ENCODE measurements around the gene HSD17B10.

HSD17B10 gene

GRCh38 chrX:53398216-53398615 lies 36.0 kb downstream of the HSD17B10 start:
- H3K27ac ChIP-seq (ENCODE audit: low read depth, low read length), result no peak overlapping the region
- H3K4me3 ChIP-seq (ENCODE audit: low read depth, low read length), result no peak overlapping the region
- H3K27me3 ChIP-seq (ENCODE audit: control insufficient read depth, insufficient read depth, low read length), result no peaks in the 10 kb centered on the region
- H3K4me1 ChIP-seq (ENCODE audit: control insufficient read depth, insufficient read depth, low read length), result peaks cover 18% of the 10 kb centered on the region
- H3K9ac ChIP-seq (ENCODE audit: low read depth, low read length), result no peak overlapping the region
- H3K36me3 ChIP-seq (ENCODE audit: control insufficient read depth, insufficient read depth, low read length), result peaks cover 88% of the 10 kb centered on the region
- peaks cover 14% of the 10 kb centered on the region for H3K9me3 ChIP-seq (ENCODE audit: control insufficient read depth, insufficient read depth, low read length)

- Histone ChIP-seq H3K27me3 (ENCODE audit: control insufficient read depth, insufficient read depth, low read length) (no peaks in the 10 kb centered on the region), H3K9me3 (ENCODE audit: control insufficient read depth, insufficient read depth, low read length) (peaks cover 11% of the 10 kb centered on the region)
Observed at GRCh38 chrX:53395605-53396298, 38.4 kb downstream of the HSD17B10 start.

GRCh38 chrX:53383376-53384076 lies 50.6 kb downstream of the HSD17B10 start:
- Histone ChIP-seq H3K27ac (ENCODE audit: low read depth, low read length) (no peak overlapping the region), H3K36me3 (ENCODE audit: control insufficient read depth, insufficient read depth, low read length) (peaks cover 80% of the 10 kb centered on the region), H3K4me3 (ENCODE audit: low read depth, low read length) (no peak overlapping the region), H3K27me3 (ENCODE audit: control insufficient read depth, insufficient read depth, low read length) (no peaks in the 10 kb centered on the region), H3K4me1 (ENCODE audit: control insufficient read depth, insufficient read depth, low read length) (no peaks in the 10 kb centered on the region), H3K9ac (ENCODE audit: low read depth, low read length) (no peak overlapping the region), H3K9me3 (ENCODE audit: control insufficient read depth, insufficient read depth, low read length) (peaks cover 30% of the 10 kb centered on the region)

More at GRCh38 chrX:53395605-53396298, 38.4 kb downstream of the HSD17B10 start:
- Histone ChIP-seq H3K4me1 (ENCODE audit: control insufficient read depth, insufficient read depth, low read length) (peaks cover 11% of the 10 kb centered on the region), H3K27ac (ENCODE audit: low read depth, low read length) (no peak overlapping the region), H3K9ac (ENCODE audit: low read depth, low read length) (no peak overlapping the region), H3K36me3 (ENCODE audit: control insufficient read depth, insufficient read depth, low read length) (peaks cover 80% of the 10 kb centered on the region), H3K4me3 (ENCODE audit: low read depth, low read length) (no peak overlapping the region)

Data from HUES48 (cell line).